GM18951 (cell line): Measurements from ENCODE around the gene GPR62.

Source experiments
- POLR2A ChIP-seq: IDR thresholded peaks from 4 replicates; pipeline ENCODE4 v1.6.1; 2011; ENCODE audit warnings: mild to moderate bottlenecking; ENCODE audit not compliant: insufficient read length, insufficient read depth; ENCODE audit errors: extremely low read depth
- in situ Hi-C: fragments of 300-500 bp; cut with MboI; formaldehyde crosslinking; loops from one replicate; pipeline ENCODE4 v1.12.0; 2022; ENCODE audit warnings: low sequenced_read_pairs, mixed read lengths, inconsistent platforms; ENCODE audit not compliant: unreplicated experiment

The GPR62 gene

DNA sequence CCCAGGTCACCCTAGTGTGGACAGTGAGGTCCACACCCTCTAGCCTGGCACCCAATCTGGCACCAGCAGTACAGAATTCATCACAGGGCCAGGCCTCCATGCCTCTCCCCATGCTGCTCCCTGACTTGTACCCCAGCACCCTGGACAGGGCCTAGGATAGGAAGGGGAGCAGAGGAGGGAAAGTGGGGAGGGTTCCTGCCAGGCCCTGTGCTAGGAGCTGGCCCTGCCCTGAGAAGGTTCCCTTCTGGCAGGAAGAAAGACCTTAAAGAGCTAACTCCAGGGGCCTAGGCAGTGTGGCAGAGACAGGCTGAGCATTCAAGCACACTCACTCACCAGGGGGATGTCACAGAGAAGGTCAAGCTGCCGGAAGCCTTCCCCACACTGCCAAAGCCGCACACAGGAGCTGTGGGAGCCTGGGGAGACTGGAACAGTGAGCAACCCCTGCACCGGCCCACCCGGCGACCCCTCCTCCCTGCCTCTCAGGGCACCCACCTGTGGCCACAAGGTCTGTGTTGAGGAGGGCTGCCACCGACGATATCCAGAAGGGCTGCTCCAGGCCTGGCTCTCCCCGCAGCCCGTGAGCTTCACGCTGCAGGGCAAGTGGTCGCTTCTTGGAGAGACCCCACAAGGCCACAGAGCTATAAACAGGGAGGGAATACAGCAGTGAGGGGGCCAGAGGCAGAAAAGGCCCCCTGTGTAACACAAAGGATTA, 20.9 kb upstream of the GPR62 start:
- in situ Hi-C loops = no loop called here
- TF ChIP-seq POLR2A = no peak

DNA sequence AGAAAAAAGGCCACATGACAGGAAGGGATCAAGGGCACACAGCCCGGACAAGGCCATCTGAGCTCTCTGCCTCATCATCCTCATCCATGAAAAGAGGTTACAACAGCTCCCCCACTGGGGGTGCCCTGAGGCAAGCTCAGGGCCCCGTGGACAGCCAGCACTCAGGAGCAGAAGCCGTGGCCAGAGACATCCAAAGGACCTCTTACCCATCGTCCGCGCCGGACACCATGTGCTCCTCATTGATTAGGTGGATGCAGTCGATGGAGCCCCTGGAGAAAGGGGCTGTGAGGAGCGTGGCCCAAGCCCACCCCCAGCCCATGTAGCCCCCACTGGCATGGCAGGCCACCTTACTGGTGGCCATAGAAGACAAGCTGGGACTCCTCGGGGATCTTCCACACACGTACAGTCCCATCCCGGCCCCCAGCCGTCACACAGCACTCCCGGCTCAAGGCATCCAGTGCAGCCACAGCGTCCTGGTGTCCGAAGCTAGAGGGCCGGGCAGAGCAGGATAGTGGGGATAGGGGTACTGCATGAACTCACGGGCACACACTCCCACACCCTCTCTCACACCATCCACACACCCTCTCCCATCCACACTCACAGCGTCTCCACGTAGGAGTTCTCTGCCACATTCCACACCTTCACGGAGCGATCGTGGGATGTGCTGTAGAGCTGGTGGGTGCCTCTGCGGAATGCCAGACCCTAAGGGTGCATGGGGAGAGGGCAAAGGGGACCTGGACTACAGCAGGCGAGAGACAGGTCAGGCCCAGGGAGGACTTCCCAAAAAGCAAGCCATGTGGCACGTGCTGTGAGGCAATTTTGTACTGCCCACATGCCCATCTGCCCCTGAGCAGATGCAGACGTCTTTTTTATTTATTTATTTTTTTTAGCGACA, 19.9 kb upstream of the GPR62 start:
- in situ Hi-C loops = no loop called here
- TF ChIP-seq POLR2A = no peak

DNA sequence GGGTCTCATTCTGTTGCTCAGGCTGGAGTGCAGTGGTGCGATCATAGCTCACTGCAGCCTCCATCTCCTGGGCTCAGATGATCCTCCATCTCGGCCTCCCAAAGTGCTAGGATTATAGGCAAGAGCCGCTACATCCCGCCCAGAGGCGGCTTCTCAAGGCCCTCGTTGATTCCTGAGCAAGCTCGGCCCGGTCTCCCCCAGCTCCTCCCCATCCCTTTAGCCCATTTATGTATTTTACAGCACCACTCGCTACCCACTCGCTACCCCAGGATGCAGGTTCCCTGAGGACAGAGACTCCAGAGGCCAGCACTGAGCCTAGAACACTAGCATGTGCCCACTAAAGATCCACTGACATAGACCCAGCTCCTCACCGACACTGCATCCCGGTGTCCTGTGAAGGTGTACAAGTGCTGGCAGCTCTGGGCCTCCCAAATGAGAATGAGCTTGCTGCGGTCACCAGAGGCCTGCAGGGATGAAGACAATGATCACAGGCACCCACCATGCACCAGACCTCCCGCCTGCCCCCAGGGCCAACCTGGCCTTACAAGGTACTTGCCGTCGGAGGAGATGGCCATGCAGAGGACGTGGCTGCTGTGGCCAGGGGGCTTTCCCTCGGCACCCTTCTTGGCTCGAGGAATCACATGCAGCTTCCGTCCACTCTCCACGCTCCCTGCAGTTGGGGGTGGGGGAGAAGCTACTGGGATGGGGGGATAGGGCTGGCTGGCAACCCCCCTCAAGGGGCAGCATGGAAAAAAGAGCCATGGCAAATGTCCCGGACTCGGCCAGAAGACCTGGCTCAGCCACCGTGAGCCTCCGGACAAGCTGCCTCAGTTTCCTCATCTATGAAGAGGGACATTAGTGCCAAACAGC, 19.1 kb upstream of the GPR62 start:
- in situ Hi-C loops = no loop called here
- no peak for TF ChIP-seq POLR2A

DNA sequence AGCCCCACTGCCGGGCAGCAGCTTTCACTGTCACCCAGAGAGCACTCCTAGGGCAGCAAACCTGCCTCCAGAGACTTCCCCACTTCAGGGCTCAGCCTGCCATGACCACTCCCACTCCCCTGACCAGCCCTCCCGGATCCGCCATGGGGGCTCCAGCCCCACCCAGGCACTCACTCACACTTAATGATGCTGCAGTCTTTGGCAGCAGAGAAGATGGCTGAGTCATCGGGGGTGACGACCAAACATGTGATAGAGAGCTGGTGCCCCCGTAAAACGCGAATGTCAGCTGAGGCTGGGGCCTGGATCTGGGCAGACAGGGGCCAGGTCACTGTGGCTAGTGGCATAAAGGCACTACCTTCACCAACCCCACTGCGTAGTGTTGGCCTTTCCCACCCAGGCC, 18.2 kb upstream of the GPR62 start:
- TF ChIP-seq POLR2A = no peak
- in situ Hi-C loops = no loop called here

DNA sequence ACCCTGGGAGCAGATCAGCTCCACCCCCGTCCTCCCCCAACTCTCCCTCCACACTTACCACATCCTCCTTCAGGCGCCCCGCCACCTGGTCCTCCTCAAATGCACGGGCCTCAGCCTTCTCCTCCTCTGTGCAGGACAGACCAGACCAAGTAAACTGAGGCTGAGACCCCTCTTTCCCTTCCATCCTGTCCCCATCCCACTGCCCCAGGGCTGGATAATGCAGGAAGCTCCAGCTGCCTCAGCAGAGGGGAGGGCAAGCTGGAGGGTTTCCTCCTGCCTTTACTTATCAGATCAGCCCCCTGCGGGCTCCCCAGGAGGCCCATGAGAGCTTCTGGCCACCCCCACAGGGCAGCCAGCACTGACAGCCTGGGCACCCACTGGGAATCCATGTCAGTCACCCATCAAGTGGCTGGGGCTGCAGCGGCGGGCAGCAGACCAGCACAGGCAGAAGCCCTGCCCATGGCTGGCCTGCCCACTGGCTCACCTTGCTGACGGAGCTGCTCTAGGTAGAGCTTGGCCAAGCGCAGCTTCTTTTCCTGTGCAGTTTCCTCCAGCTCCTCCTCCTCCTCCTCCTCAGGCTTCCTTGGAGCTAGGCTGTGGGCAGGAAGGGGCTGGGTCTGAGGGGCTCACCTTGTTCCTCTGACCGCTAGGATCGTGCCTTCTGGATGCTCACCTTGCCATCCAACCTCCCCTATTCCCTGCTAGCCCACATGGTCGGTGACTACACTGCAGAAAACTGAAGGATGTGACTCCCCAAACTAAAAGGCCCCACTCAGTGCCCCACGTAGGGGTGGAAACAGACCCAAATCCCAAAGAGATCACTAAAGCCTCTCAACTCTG, 17.4 kb upstream of the GPR62 start:
- in situ Hi-C loops = no loop called here
- no peak for TF ChIP-seq POLR2A

DNA sequence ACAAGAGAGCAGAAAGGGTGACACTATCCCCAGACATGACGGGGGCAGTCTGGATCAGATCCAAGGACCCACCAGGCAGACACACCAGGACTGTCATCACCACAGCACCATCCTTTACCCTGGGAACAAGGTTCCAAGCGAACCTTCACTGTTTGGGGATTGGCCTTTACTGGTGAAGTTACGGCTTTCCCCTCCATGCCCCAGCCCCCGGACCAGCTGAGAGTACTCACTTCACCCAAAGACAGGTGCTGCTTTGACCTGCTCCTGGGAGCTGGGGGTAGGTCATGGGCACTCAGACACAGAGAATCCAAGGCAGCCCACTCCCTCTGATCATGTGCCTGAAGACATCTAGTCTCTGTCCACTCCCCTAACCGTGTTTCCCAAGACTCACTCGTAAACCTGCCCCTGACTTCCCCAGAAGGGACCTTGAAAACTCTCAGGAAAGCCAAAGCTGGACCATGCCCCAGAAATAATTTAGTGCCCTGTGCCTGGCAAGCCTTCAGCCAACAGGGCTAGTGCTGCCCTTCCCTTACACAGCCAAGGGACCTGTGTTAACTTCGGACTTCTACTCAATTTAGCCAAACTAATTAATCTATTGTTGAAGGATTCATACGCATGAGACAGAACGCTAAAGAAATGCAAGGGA, 16.3 kb upstream of the GPR62 start:
- in situ Hi-C loops = no loop called here
- no peak for TF ChIP-seq POLR2A

DNA sequence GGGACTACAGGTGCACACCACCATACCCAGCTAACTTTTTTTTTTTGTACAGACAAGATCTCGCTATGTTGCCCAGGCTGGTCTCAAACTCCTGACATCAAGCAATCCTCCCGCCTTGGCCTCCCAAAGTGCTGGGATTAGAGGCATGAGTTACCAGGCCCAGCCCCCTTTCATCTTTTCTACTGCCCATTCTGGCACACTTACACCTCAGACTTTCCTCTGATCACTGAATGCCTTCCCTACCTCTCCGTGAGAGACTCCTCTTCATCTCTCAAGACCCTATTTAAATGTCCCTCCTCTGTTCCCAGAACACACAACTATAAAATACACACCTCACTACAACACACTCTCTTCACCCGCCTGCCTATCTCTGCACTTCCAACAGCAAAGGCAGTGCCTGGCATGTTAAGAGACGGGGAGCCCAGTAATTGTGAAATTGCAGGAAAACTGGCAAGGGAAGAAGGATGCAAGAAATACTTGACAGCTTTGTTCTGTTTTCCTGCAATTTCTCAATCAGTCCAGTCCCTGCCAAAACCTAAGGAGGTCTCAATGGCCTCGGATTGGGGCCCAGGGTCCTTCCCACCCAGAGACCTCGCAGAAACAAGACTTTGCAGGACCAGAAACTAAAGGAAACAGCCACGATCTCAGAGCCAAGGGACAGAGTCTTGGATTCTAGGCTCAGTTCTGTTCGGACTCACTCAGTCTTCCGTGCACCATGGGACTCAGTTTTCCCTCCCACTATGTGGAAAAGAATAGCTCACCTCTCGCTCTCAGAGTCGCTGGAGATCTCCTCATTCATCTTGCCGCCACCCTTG, 14.3 kb upstream of the GPR62 start:
- in situ Hi-C loops = no loop called here
- no peak for TF ChIP-seq POLR2A

DNA sequence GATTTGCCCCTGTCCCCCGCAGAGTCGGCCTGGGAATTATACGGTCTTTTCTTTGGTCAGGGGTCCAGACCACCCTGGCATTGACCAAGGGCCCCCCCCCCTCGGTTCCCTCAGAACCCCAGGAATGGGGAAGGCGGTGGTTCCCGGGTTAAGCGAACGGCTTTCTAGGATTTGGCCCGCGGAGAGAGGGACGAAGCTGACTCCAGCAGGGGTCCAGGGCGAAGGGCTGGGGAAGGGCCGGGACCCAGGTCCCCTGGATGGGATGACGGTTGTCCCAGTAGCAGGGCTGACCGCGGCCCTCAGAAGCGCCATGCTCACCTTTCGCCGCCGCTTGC, 13.8 kb upstream of the GPR62 start:
- in situ Hi-C loops = no loop called here
- TF ChIP-seq POLR2A = no peak

DNA sequence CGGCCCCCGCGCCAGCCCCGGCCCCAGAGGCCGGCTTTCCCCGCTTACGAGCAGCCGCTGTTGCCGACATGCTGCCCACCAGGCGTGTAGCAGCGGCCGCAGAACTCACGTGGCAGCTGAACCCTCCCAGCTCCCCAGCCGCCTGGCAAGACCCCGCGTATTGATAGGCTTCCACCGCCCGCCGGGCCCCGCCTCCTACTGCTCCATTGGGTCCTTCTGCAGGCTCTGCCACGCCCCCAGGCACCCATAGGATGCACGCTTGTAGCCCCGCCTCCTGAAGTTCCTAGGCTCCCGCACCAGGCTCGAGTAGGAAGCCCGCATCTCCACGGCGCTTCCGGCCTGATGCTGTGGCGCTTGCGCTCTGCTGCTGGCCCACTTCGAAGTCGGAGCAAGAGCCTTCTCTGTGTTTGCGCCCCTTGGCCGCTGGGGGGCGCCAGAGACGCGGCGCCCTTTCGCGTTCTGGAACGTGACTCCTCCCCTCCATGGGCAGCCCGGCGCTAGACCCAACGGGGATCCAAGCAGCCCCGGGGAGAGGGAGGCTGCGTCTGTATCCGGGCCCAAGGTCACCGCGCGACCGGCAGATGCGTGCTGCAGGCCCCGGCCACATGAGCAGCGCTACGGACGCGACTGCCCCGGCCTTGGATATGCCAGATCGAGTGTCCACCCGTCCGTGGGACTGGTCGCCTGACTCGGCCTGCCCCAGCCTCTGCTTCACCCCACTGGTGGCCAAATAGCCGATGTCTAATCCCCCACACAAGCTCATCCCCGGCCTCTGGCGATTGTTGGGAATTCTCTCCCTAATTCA, 13.2 kb upstream of the GPR62 start, which contains the start of the genes PARP3 and RRP9:
TSS of gene PARP3 (plus strand) at position 566 of the 805 bp plus-strand sequence. CDS start 993 bp downstream, outside the sequence.
TSS of gene RRP9 (minus strand) at position 107 of the 805 bp plus-strand sequence. CDS start at position 70, 37 bp downstream.
- TF ChIP-seq POLR2A = peak; percentile 67
- in situ Hi-C loops = no loop called here

DNA sequence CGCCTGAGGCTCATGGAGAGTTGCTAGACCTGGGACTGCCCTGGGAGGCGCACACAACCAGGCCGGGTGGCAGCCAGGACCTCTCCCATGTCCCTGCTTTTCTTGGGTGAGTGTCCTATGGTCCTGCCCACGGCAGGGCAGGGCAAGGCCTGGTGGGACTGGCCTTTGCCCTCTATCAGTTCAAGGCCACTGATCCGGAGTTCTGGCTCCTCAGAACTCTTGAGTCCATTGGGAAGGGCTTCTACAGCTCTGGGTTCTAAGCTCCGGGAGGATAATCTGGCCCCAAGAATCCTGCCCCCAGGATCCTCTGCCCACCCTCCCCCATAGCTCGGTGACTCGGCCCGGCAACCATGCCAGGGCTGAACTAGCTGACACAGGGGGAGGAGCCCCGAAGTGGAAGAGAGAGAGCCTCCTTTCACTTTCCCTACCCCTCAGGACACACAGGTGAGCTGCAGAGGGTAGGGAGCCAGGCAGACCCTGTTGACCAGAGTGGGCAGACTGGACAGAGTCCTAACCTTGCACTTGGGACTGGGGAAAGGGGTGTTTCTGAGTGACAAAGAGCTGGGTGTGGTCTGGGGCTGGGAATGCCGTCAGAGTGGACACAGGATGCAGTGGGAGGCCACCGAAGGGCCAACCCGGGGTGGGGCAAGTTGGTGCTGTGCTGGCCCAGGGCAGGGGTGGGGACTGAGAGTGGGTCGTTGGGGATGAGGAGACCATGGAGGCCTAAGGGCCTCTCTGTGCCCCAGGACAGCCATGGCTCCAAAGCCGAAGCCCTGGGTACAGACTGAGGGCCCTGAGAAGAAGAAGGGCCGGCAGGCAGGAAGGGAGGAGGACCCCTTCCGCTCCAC, 12.4 kb upstream of the GPR62 start:
- in situ Hi-C loops = no loop called here

More for the DNA sequence above, 12.4 kb upstream of the GPR62 start:
- peak; percentile 49 for TF ChIP-seq POLR2A
